ENCODE data around the gene KRT17.
A peak's percentile ranks its signal among the peaks of the same experiment; 100 is the strongest.

KRT17 gene

GRCh38 chr17:41653421-41653820 lies 29.0 kb upstream of the KRT17 start:
- no peak for TF ChIP-seq CTCF (IDR thresholded peaks at IDR 0.05; ENCODE audit: extremely low read depth, missing control alignments)
- DNase-seq (ENCODE audit: low spot score), result no peak

- DNase-seq (ENCODE audit: low spot score), result no peak
- TF ChIP-seq CTCF (IDR thresholded peaks at IDR 0.05; ENCODE audit: extremely low read depth, missing control alignments), result no peak
These were observed 28.1 kb upstream of the KRT17 start for GRCh38 chr17:41652461-41652970.

GRCh38 chr17:41651625-41652460 lies 27.5 kb upstream of the KRT17 start:
- no peak for TF ChIP-seq CTCF (IDR thresholded peaks at IDR 0.05; ENCODE audit: extremely low read depth, missing control alignments)
- DNase-seq (ENCODE audit: low spot score), result no peak

GRCh38 chr17:41650794-41651624 lies 26.6 kb upstream of the KRT17 start:
- no peak for DNase-seq (ENCODE audit: low spot score)
- TF ChIP-seq CTCF (IDR thresholded peaks at IDR 0.05; ENCODE audit: extremely low read depth, missing control alignments), result no peak

- TF ChIP-seq CTCF (IDR thresholded peaks at IDR 0.05; ENCODE audit: extremely low read depth, missing control alignments), result no peak
- no peak for DNase-seq (ENCODE audit: low spot score)
These were observed 25.6 kb upstream of the KRT17 start for GRCh38 chr17:41649923-41650519.

- peak; percentile 89 for DNase-seq (ENCODE audit: low spot score)
- peak; percentile 97 for TF ChIP-seq CTCF (IDR thresholded peaks at IDR 0.05; ENCODE audit: extremely low read depth, missing control alignments)
These were observed 24.2 kb upstream of the KRT17 start for GRCh38 chr17:41648411-41649195.
